GM18507 (cell line): ENCODE measurements around the gene JMJD6.
"Not testable (repeated sequence)": the region's sequence is repeated elsewhere in the genome, so short reads cannot be mapped to it uniquely, and the experiment has no call there.

Experiments used
- DNase-seq: peaks from one replicate; pipeline ENCODE4 v3.0.0; 2011; ENCODE audit warnings: low read depth; ENCODE audit not compliant: insufficient read length; ENCODE audit errors: extremely low spot score
- FAIRE-seq: peaks from 2 replicates; lab custom pipeline; 2011; peaks lifted over from hg19 to GRCh38; lab: Jason Lieb, UNC

The JMJD6 gene

DNA sequence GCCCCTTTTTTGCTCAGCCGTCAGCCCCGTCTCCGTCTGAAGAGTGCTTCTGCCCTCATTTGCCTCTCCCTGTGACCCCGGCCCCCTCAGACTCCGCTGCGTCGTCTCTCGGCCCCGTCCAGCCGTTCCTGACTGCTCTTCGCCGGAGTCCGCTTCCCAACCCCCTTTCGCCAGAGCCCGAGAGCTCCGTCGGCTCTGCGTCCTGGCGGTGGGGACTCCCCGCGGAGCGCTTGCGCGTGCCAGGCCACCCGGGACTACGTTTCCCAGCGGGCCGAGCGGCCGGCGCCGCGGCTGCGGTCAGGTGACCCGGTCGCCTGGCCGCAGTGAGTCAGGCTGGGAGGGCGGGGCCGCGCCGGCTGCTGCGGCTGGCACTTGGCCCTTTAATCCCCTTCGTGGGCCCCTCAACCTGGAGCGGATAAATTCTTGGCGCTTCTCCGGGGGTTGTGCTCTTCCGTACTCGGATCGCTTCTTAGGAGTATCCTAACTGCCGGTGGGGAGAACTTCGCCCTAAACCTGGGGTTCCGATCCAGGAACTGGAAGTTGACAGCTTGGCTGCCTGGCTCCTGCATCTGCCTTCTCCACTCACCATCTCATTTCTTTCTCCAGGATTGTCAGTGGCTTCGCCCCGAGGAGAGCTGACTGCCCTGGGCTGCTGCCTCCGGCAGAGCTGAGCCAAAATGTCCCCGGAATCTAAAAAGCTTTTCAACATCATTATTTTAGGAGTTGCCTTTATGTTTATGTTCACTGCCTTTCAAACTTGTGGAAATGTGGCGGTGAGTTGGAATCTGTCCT is 11.5 kb upstream of the JMJD6 start, which contains the start of gene MFSD11:
Gene MFSD11, plus strand, starts transcription at position 444 of the 792 bp plus-strand sequence. Its CDS starts 234 bp downstream, at position 678.
- FAIRE-seq (no peak), DNase-seq (peak; percentile 83)

DNA sequence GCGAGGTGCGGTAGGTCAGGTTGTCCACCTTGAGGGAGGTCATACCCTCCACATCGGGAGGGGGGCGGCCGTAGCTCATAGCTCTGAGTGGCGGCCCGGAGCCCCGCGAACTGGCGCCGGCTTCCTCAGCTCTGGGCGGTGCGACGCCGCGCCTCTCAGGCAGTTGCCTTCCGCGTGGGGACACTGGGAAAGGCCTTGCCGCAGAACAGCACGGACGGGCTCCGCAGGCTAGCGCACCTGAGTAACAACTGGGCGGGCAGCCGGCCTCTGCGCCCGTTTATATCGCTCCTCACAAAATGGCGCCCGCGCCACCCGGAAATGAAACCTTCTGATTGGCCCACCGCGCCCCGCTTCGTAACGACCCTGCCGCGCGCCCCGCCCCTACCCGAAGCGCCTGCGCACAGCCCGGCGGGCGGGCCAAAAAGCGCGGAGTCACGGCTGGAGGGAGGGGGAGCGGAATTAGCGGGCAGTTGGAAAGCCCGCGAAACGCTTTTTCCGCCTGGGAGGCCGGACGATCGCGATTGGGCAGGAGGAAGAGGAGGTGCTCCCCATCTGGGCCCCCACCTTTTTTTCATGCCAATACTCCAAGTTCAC is 10.8 kb upstream of the JMJD6 start, which contains the start of gene SRSF2:
Gene SRSF2, minus strand, starts transcription at position 250 of the 594 bp plus-strand sequence. Its CDS starts 171 bp downstream, at position 79.
- peak; percentile 87 for DNase-seq
- peak; percentile 96 for FAIRE-seq

DNA sequence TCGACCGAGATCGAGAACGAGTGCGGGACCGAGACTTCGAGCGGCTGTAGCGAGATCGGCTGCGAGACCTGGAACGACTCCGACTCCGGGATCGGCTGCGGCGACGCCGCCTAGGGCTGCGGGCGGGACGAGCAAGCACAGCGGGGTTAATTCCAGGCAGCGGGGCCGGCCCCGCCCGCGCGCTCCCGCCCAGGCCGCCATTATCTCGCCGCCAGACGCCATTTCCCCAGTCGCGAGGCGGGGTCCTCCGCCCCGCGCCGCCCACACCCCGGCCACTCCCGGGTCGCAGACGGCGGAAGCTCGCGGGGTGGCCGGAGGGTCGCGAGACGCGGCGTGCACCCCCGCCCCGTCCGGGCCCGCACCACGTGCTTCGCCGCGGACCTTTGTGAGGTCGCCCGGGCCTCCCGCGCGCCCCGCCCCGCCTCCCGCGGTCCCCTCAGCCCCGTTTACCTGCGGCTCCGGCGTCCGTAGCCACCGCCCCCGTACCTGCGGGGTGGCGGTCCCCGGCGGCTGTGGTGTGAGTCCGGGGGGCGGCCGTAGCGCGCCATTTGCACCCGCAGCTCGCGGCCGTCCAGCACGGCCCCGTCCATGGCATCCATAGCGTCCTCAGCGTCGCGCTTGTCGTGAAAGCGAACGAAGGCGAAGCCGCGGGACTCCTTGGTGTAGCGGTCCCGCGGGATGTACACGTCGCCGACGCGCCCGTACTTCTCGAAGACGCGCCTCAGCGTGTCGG is 10.1 kb upstream of the JMJD6 start:
- FAIRE-seq (no peak), DNase-seq (no peak)

DNA sequence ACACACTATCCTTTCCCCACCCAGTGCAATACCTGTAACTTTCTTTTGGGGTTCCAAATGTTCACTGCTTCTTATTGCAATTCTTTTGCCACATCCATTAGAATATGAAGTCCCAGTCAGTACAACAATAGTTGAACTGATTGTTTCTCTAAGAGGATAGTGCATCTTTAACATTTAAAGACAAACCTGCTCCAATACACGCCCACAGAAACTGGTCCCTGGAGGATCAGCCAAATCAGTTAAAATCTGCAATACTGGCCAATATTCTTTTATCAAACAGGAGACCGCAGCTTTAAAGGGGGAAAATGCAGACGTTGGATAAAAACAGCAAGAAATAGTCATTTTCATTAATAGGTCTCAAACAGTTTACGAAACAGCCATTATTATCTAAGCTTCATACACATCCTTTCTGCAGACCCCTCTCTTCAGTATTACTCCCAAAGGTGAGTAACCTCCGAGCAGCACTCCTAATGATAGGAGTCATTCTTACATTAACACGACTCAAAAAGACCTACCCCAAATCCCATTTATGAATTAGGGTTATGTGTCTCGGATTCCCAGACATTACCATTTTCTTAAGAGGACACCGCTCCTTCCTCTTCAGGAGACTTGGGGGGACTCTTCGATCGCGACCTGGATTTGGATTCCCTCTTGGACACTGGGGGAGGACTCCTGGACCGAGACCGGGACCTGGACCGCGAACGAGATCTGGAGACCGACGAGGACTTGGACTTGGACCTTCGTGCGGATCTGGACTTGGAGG is 9.4 kb upstream of the JMJD6 start:
- no peak for FAIRE-seq
- DNase-seq = no peak

DNA sequence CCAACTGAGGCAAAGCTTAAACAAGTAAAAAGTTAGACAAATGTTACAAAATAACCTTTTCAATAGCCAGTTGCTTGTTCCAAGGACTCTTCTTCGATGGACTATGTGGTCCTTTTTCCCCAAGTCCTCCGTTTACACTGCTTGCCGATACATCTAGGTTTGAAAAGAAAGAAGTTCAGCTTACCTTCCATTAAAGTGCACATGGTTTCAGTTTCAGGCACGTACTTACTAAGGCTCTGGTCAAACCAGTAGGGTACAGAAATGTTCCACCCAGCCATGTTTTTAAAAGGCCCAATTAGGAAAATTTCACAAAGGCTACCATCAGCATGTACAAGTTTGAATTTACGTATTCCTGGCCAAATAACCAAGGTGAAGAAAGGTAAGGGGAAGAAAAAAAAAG is 8.6 kb upstream of the JMJD6 start:
- no peak for DNase-seq
- peak; percentile 81 for FAIRE-seq

DNA sequence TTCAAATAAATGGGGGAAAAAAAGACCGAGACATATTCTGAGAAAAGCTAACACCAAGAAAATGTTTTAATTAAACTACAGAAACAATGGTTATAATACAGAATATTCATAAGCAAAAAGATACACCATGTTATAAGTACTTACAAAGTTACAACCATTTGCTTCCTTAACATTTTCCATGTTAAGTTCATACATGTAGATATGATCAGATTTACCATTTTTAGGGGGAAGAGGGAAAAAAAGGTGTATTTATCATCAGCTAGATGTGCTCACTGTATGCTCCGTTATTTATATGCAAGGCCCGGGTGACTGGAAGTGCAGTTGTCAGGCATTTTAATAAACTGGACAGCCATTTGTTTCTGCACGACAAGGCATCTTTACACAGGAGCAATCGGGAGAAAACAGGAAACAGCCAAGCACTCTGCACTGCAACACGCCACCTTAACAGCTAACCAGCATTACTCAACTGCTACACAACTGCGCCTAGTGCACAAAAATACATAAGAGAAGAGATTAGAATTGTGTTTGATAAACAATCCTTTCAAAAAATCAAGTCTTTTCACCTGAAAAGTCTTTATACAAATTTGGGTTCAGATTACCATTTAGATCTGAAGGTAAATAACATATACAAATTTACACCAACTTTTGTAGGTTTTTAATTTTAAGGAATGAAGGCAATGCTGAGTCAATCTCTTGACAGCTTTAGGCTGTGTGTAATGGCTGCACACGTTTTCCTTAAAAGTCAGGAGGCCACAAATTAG is 7.9 kb upstream of the JMJD6 start:
- FAIRE-seq (no peak), DNase-seq (no peak)

DNA sequence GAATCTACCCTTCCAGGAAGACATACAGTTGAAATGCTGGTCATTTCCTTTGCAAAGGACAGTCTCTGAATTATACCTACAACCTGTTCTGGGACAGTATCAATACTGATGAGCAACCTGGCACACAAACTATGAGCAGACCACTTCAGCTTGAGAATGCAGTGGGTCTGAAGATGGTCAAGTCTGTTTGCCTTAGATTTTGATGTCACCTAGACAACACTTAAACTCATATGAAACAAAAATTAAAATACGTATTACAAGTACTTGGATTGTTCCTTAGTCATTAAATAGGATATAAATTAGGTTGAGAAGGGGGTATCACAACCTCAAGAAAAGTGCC is 7.2 kb upstream of the JMJD6 start:
- no peak for FAIRE-seq
- no peak for DNase-seq

DNA sequence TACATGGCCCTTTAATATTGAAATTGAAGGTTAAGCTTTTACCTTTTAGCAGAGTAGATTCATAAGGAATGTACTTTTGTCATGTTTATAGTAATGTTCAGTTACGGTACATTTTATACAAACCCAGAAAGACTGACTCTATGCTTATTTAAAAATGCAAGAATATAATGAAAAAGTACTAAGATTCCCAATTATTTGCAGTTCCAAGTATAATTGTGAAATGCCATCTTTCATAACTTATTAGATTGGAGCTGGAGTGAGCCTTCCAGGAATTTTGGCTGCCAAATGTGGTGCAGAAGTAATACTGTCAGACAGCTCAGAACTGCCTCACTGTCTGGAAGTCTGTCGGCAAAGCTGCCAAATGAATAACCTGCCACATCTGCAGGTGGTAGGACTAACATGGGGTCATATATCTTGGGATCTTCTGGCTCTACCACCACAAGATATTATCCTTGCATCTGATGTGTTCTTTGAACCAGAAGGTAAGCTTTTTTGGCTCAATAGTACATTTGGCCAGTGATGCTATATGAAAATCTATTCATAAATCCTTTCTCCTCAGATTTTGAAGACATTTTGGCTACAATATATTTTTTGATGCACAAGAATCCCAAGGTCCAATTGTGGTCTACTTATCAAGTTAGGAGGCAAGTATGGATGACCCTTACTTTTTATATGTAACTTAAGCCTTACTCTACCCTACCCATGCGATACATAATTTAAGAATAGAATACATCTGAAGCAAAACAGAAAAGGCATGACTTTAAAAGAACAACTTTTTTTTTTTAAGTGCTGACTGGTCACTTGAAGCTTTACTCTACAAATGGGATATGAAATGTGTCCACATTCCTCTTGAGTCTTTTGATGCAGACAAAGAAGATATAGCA is 6.6 kb upstream of the JMJD6 start:
- no peak for DNase-seq
- no peak for FAIRE-seq

DNA sequence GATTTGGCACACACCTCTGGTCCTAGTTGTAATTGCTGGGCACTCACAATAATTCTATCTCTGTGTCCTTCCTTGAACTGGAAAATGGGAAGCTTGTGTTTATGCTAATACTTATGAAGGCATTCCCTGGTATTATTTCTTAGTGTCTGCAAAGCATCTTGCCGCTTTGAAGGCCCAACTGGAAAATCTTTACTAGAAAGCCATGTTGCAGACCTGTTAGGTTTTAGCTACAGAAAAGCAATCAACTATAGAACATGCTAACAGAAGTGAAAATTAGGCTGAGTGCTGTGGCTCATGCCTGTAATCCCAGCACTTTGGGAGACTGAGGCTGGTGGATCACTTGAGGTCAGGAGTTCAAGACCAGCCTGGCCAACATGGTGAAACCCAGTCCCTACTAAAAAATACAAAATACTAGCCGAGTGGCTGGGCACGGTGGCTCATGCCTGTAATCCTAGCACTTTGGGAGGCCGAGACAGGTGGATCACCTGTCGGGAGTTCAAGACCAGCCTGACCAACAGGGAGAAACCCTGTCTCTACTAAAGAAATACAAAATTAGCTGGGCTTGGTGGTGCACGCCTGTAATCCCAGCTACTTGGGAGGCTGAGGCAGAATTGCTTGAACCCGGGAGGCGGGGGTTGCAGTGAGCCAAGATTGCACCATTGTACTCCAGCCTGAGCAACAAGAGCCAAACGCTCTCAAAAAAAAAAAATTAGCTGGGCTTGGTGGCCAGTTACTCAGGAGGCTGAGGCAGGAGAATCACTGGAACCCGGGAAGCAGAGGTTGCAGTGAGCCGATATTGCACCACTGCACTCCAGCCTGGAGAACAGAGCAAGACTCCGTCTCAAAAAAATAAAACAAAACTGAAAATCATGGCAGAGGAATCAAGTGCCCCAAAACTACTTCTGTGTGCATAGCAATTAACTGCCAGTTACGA is 5.7 kb upstream of the JMJD6 start:
- not testable (repeated sequence) for DNase-seq, FAIRE-seq

DNA sequence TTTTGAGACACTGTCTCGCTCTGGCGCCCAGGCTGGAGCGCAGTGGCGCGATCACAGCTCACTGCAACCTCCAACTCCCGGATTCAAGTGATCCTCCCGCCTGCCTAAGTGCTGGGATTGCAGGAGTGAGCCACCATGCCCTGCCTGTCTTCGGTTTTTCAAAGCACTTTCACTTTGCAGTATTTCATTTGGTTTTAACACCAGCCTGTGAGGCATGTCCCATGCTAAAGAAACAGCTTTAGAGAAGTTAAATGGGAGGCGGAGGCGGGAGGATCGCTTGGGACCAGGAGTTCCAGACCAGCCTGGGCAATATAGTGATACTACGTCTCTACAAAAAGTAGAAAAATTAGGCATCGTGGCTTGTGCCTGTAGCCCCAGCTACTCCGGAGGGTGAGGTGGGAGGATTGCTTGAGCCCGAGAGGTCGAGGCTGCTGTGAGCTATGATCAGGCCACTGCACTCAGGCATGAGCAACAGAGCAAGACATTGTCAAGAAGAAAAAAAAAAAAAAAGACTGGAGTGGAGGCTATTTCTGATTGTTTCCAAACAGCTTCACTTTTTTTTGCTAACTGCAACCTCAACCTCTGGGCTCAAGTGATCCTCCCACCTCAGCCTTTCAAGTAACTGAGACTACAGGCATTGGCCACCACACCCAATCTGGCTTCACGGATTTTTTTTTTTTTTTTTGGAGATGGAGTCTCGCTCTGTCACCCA is 1.5 kb upstream of the JMJD6 start:
- DNase-seq = no peak
- FAIRE-seq = peak; percentile 58

DNA sequence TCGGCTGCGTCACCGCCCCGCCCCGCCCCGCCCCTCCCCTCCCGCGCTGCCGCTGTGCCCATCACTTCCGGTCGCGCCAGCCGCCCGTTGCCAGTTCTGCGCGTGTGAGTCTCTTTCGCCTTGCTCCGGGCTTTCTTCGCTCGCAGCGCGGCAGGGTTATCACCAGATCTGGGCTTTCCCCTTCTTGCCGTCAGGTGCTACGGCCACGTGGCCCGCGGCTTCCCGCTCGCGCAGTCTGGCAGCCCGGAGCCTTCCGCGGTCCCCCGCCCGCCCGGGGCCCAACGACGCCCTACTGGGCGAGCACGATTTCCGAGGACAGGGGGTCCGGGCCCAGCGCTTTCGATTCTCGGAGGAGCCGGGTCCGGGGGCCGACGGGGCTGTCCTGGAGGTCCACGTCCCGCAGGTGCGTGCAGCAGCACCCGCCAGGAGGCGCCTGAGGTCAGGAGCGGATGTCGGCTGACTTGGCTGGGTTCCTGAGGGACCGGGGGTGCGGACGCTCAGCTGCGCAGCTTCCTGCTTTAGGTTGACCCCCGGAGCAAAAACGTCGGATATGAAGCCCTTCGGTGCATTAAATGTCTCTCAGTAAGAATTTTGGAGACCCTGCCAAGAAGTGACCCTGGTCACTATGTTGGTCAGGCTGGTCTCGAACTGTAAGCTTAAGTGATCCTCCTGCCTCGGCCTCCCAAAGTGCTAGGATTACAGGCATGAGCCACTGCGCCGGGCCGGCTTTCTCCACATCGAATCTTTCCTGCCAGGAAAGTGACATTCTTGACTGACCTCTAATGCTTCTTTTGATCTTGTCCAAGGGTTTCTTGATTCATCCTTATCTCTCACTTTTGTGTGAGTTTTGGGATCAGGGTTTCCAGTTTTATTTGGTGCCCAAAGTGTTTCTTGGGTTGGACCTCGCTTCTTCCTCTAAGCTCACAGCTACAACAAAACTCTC is 641 bp upstream of the JMJD6 start, which contains the start of gene METTL23:
Gene METTL23, plus strand, starts transcription at position 64 of the 943 bp plus-strand sequence. CDS start 2,872 bp downstream, outside the sequence.
- FAIRE-seq (peak; percentile 69), DNase-seq (peak; percentile 49)

DNA sequence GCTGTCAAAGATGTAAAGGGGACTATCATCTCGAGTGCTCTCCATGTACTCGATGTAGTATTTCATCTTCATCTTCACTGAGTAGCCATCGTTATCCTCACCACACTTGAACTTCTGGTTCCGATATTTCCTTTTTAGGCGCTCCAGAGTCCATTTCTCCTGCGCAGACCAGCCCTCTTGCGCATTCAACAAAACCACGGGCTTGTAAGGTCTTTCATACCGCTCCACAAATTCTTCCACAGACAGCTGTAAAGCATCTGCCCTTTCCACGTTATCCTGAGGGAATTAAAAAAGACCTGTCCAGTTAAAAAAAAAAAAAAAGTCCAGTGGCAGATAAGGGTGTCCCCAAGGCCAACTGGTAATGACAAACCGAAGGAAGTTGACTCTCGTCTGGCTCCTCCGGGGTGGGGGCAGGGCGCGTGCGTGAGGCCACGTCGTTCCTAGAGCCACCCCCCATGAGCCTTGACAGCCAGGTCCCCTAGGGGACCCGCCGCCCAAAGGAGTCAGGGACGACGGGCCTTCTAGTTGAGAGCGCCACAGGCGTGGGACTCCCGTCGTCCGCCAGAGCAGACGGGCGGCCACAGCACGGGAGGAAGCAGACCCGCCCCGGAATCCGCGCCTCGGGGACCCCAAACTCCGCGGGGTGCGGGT is 701 bp downstream of the JMJD6 start:
- FAIRE-seq (peak; percentile 67), DNase-seq (peak; percentile 53)

DNA sequence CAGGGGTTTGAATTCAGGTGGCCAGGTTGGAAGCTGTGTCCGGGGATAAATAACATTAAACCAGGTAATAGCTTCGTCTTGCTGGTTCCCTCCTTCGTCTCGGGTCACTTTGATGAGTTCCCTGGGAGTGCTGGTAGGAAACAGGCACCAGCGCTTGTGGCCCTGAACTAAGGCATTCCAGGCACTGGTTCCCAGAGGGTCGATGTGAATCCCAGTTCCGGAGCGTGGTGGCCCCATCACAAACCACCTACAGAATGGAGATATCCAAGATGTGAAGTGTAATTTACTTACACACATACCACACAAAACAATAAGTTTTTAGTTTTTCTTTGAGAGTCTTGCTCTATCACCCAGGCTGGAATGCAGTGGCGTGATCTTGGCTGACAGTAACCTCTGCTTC is 2.6 kb downstream of the JMJD6 start:
- DNase-seq = no peak
- no peak for FAIRE-seq

DNA sequence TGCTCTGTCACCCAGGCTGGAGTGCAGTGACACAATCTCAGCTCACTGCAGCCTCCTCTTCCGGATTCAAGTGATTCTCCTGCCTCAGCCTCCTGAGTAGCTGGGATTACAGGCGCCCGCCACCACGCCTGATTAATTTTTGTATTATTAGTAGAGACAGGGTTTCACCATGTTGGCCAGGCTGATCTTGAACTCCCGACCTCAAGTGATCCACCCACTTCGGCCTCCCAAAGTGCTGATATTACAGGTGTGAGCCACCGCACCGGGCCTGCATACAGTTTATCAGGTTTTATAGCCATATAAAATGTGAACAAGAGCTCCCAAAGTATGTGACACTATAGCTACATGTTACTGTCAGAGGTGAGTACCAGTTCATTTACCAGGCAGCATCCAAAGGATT is 3.4 kb downstream of the JMJD6 start:
- not testable (repeated sequence) for DNase-seq, FAIRE-seq

DNA sequence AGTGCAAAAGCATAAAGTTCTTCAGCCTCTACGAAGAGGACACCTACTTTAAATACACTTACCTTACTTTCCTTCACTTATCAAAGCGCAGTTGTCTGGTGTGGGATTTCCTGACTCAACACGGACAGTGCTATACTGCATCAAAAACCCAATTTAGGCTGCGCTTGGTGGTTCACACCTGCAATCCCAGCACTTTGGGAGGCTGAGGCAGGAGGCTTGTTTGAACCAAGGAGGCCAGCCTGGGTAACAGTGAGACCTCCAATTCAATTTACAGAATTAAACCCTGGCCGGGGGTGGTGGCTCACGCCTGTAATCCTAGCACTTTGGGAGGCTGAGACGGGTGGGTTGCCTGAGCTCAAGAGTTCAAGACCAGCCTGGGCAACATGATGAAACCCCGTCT is 4.1 kb downstream of the JMJD6 start:
- FAIRE-seq = no peak
- DNase-seq = no peak
